Stimulated activated CD8-positive, alpha-beta memory T cell treated with anti-CD3 and anti-CD28 coated beads, Interleukin-15, amount 100 ng/mL, for 24 hours (primary cell): Measurements from ENCODE around the gene PDGFRB.

Experiments
- DNase-seq: peaks from one replicate; pipeline ENCODE4 v3.0.0-alpha.2; 2020; ENCODE audit warnings: low read depth

PDGFRB gene

GRCh38 chr5:150065346-150065745 lies 90.3 kb downstream of the PDGFRB start:
- no peak for DNase-seq

GRCh38 chr5:150064681-150065220 lies 90.9 kb downstream of the PDGFRB start:
- DNase-seq, result no peak
